OCI-LY1 (cell line): ENCODE results near the gene FOXC2.

Experiments used
- H2AFZ ChIP-seq: fragments of 200-600 bp; sonication (generic), shearing (Covaris generic); 2 replicates; pipeline ENCODE4 v1.6.0; 2014; ENCODE audit warnings: antibody characterized with exemption, mild to moderate bottlenecking, low read length
- H3F3A ChIP-seq: fragments of 200-600 bp; sonication (generic), shearing (Covaris generic); 2 replicates; pipeline ENCODE4 v1.6.0; 2014; ENCODE audit warnings: mild to moderate bottlenecking, antibody characterized with exemption, low read length, moderate library complexity; ENCODE audit not compliant: insufficient read depth
- H3K27ac ChIP-seq: fragments of 200-600 bp; sonication (generic); 2 replicates; pipeline ENCODE4 v1.5.1; 2014; ENCODE audit warnings: low read length, mixed run types, mild to moderate bottlenecking, low read depth; ENCODE audit not compliant: poor library complexity, severe bottlenecking
- H3K27me3 ChIP-seq: fragments of 200-600 bp; sonication (generic); 2 replicates; pipeline ENCODE4 v1.6.0; 2014; ENCODE audit warnings: antibody characterized with exemption, mild to moderate bottlenecking, low read length, moderate library complexity; ENCODE audit not compliant: insufficient read depth
- H3K36me3 ChIP-seq: fragments of 200-600 bp; sonication (generic); 2 replicates; pipeline ENCODE4 v1.6.1; 2014; ENCODE audit warnings: mild to moderate bottlenecking, antibody characterized with exemption, low read length, moderate library complexity, mixed read lengths; ENCODE audit not compliant: insufficient read depth
- H3K4me1 ChIP-seq: fragments of 200-600 bp; sonication (generic); 2 replicates; pipeline ENCODE4 v1.5.1; 2014; ENCODE audit warnings: mild to moderate bottlenecking, low read length, moderate library complexity; ENCODE audit not compliant: insufficient read depth, severe bottlenecking
- H3K4me2 ChIP-seq: fragments of 200-600 bp; sonication (generic), shearing (Covaris generic); 2 replicates; pipeline ENCODE4 v1.6.1; 2014; ENCODE audit warnings: low read length
- H3K4me3 ChIP-seq: fragments of 200-600 bp; sonication (generic); 2 replicates; pipeline ENCODE4 v1.5.1; 2014; ENCODE audit warnings: low read length, low read depth, mild to moderate bottlenecking, mixed read lengths; ENCODE audit not compliant: poor library complexity, severe bottlenecking
- H3K79me2 ChIP-seq: fragments of 200-600 bp; shearing (Covaris generic); 2 replicates; pipeline ENCODE4 v1.6.1; 2016; ENCODE audit warnings: mixed run types, low read length, mixed read lengths; ENCODE audit not compliant: insufficient read depth
- H3K9ac ChIP-seq: fragments of 200-600 bp; sonication (generic), shearing (Covaris generic); 2 replicates; pipeline ENCODE4 v1.6.1; 2014; ENCODE audit warnings: mild to moderate bottlenecking, low read length, mixed read lengths
- H3K9me2 ChIP-seq: fragments of 200-600 bp; sonication (generic), shearing (Covaris generic); 2 replicates; pipeline ENCODE4 v1.6.1; 2014; ENCODE audit warnings: low read depth, mild to moderate bottlenecking, low read length, mixed read lengths
- H3K9me3 ChIP-seq: fragments of 200-600 bp; shearing (Covaris generic); 2 replicates; pipeline ENCODE4 v1.6.1; 2014; ENCODE audit warnings: low read length, mixed read lengths
- H4K20me1 ChIP-seq: fragments of 200-600 bp; sonication (generic), shearing (Covaris generic); 2 replicates; pipeline ENCODE4 v1.6.0; 2016; ENCODE audit warnings: mild to moderate bottlenecking, low read length; ENCODE audit not compliant: insufficient read depth
- CTCF ChIP-seq: fragments of 200-600 bp; sonication (generic), shearing (Covaris generic); IDR thresholded peaks from 2 replicates; pipeline ENCODE4 v1.5.1; 2017; ENCODE audit warnings: mild to moderate bottlenecking, antibody characterized with exemption, low read length, moderate library complexity, mixed read lengths
- EZH2 ChIP-seq: fragments of 200-600 bp; sonication (generic), shearing (Covaris generic); IDR thresholded peaks from 2 replicates; pipeline ENCODE4 v1.8.0; 2017; ENCODE audit warnings: borderline replicate concordance, mixed run types, mild to moderate bottlenecking, antibody characterized with exemption, low read length, moderate library complexity, mixed read lengths

Gene FOXC2

GRCh38 chr16:86528061-86528929, 38.3 kb upstream of the FOXC2 start:
- Histone ChIP-seq H3K27me3 (no peaks in the 10 kb centered on the region), H3K4me2 (no peak overlapping the region), H3F3A (no peaks in the 10 kb centered on the region), H2AFZ (no peak overlapping the region), H3K79me2 (no peaks in the 10 kb centered on the region), H3K9ac (no peak overlapping the region), H3K36me3 (no peaks in the 10 kb centered on the region), H3K9me3 (no peaks in the 10 kb centered on the region), H4K20me1 (no peaks in the 10 kb centered on the region), H3K4me3 (no peak overlapping the region), H3K9me2 (no peaks in the 10 kb centered on the region), H3K4me1 (no peaks in the 10 kb centered on the region), H3K27ac (no peak overlapping the region)
- no peak for TF ChIP-seq CTCF
- no peak for TF ChIP-seq EZH2

GRCh38 chr16:86529160-86529559, 37.5 kb upstream of the FOXC2 start:
- Histone ChIP-seq H3K27ac (no peak overlapping the region), H3K4me2 (no peak overlapping the region), H3F3A (no peaks in the 10 kb centered on the region), H3K9me2 (no peaks in the 10 kb centered on the region), H3K9ac (no peak overlapping the region), H3K27me3 (no peaks in the 10 kb centered on the region), H3K79me2 (no peaks in the 10 kb centered on the region), H3K9me3 (no peaks in the 10 kb centered on the region), H3K4me1 (no peaks in the 10 kb centered on the region), H3K36me3 (no peaks in the 10 kb centered on the region), H2AFZ (no peak overlapping the region), H4K20me1 (no peaks in the 10 kb centered on the region), H3K4me3 (no peak overlapping the region)
- no peak for TF ChIP-seq CTCF
- TF ChIP-seq EZH2 = no peak

GRCh38 chr16:86530251-86531190, 36.1 kb upstream of the FOXC2 start:
- Histone ChIP-seq H3K9me3 (no peaks in the 10 kb centered on the region), H3K4me2 (no peak overlapping the region), H3K79me2 (no peaks in the 10 kb centered on the region), H3K36me3 (no peaks in the 10 kb centered on the region), H3K4me1 (no peaks in the 10 kb centered on the region), H3K27me3 (no peaks in the 10 kb centered on the region), H3K9ac (no peak overlapping the region), H3K4me3 (no peak overlapping the region), H2AFZ (no peak overlapping the region), H3F3A (no peaks in the 10 kb centered on the region), H3K9me2 (no peaks in the 10 kb centered on the region), H4K20me1 (no peaks in the 10 kb centered on the region), H3K27ac (no peak overlapping the region)
- no peak for TF ChIP-seq EZH2
- no peak for TF ChIP-seq CTCF
